GM12873 (cell line): ENCODE measurements around the gene PPP3R1.

Source experiments
- TF ChIP-seq, protein P1 (sequence below): IDR thresholded peaks from 2 replicates; pipeline ENCODE4 v1.5.1; 2012; ENCODE audit warnings: low read depth, mild to moderate bottlenecking, moderate library complexity, low read length, control low read depth; ENCODE audit not compliant: insufficient read depth; ENCODE audit errors: missing control alignments

PPP3R1 gene

GRCh38 chr2:68231061-68231372 lies 21.3 kb downstream of the PPP3R1 start:
- TF ChIP-seq, protein P1, sequence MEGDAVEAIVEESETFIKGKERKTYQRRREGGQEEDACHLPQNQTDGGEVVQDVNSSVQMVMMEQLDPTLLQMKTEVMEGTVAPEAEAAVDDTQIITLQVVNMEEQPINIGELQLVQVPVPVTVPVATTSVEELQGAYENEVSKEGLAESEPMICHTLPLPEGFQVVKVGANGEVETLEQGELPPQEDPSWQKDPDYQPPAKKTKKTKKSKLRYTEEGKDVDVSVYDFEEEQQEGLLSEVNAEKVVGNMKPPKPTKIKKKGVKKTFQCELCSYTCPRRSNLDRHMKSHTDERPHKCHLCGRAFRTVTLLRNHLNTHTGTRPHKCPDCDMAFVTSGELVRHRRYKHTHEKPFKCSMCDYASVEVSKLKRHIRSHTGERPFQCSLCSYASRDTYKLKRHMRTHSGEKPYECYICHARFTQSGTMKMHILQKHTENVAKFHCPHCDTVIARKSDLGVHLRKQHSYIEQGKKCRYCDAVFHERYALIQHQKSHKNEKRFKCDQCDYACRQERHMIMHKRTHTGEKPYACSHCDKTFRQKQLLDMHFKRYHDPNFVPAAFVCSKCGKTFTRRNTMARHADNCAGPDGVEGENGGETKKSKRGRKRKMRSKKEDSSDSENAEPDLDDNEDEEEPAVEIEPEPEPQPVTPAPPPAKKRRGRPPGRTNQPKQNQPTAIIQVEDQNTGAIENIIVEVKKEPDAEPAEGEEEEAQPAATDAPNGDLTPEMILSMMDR: no peak

GRCh38 chr2:68230241-68231060 lies 21.9 kb downstream of the PPP3R1 start:
- TF ChIP-seq, protein P1: no peak

DNA sequence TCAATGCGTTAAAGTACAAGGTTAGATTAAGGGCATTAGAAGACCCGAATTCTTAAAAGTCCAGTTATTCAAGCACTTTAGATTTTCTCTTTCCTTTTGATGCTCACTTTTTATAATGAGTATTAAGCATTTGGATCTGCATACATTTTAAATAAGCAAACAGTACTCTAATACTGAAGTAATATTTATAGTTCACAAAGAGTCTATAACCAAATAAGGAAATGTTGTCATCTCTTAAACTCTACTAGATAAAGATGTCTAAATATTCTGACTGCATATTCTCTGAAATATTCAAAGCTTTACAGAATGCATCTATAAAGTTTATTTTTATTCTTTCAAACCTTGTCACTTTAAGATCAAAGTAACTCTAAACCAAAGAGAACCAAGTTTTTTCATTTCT lies 25.5 kb downstream of the PPP3R1 start:
- TF ChIP-seq, protein P1: no peak

- TF ChIP-seq, protein P1: peak; percentile 53
Measured at GRCh38 chr2:68225119-68225632, 27.2 kb downstream of the PPP3R1 start.

DNA sequence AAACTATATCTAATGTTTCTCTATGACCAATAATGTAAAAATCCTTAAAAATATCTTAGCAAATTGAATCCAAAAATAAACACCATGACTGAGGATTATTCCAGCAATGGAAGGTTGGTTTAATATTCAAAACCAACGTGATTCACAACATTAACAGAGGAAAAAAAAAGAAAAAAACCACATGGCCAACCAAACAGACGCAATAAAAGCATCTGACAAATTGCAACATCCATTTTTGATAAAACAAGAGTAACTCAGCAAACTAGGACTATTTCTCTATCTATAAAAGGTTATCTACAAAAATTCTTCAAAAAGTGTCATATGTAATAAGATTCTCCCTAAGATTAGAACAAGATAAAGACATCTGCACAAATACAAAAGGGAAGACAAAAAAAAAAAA lies 28.9 kb downstream of the PPP3R1 start:
- TF ChIP-seq, protein P1: no peak

- TF ChIP-seq, protein P1: no peak
Measured at GRCh38 chr2:68222287-68222686, 30.0 kb downstream of the PPP3R1 start.

- TF ChIP-seq, protein P1: no peak
Measured at GRCh38 chr2:68218343-68218901, 33.9 kb downstream of the PPP3R1 start.
